Measurements from ENCODE around the gene RITA1. TPM values are rescaled to one million over a fixed set of nuclear protein-coding genes. Genes with fewer than 3 reads are reported as not detected.

RITA1 gene
- total RNA-seq, 1 experiment from 2014 or later: 17.5 TPM

Small RNA genes within 50 kb of the gene (microRNA-seq; reads per million reads assigned to microRNA genes)
- gene MIR7106: not detected

Other genes starting within 250 kb of the RITA1 start
- 5.7 and 6.5 TPM in 2 replicates for gene OAS3, start 247.2 kb upstream of the RITA1 start, total RNA-seq (2022)
- 0.33 and 0.71 TPM in 2 replicates for gene OAS2, start 207.2 kb upstream of the RITA1 start, total RNA-seq (2022)
- not detected in 2 replicates for gene DTX1, start 129.0 kb upstream of the RITA1 start, total RNA-seq (2022)
- not detected in 2 replicates for gene RASAL1, start 50.0 kb upstream of the RITA1 start, total RNA-seq (2022)
- not detected in 2 replicates for gene CFAP73, start 36.0 kb upstream of the RITA1 start, total RNA-seq (2022)
- gene DDX54, start 243 bp upstream of the RITA1 start, total RNA-seq (2022): 67.3 and 75.8 TPM in 2 replicates
- 42.7 and 43.0 TPM in 2 replicates for gene TPCN1, start 35.7 kb downstream of the RITA1 start, total RNA-seq (2022)
- 15.7 and 19.6 TPM in 2 replicates for gene SLC8B1, start 149.4 kb downstream of the RITA1 start, total RNA-seq (2022)
- gene PLBD2, start 172.9 kb downstream of the RITA1 start, total RNA-seq (2022): 18.1 and 24.0 TPM in 2 replicates
- not detected in 2 replicates for gene SDS, start 218.2 kb downstream of the RITA1 start, total RNA-seq (2022)
- gene SDSL, start 236.7 kb downstream of the RITA1 start, total RNA-seq (2022): 21.1 and 32.7 TPM in 2 replicates

Measured in MCF 10A (cell line).